Left renal pelvis (tissue), 4 donors: ENCODE data around the gene GPR132. TPM values are rescaled to one million over a fixed set of nuclear protein-coding genes. Genes with fewer than 3 reads are reported as not detected.

Experiments
- DNase-seq, 4 donors: peaks; one replicate each; pipeline ENCODE4 v3.0.0-alpha.2; 2013; ENCODE audit warnings: low read depth in 4 of 4, low spot score in 3 of 4
- polyA plus RNA-seq, 4 donors: library from polyadenylated mRNA; unstranded; fragments of 120-200 nt; gene quantifications; one replicate each; pipeline ENCODE4 v1.2.1, GENCODE V29; 2013; ENCODE audit not compliant: insufficient read length in 4 of 4

GPR132 gene
- polyA plus RNA-seq, 4 donors = 0.24 to 1.1 (median 0.50) TPM

- DNase-seq = no peak
These were observed 41.3 kb downstream of the GPR132 start for GRCh38 chr14:105023791-105024480.

DNA sequence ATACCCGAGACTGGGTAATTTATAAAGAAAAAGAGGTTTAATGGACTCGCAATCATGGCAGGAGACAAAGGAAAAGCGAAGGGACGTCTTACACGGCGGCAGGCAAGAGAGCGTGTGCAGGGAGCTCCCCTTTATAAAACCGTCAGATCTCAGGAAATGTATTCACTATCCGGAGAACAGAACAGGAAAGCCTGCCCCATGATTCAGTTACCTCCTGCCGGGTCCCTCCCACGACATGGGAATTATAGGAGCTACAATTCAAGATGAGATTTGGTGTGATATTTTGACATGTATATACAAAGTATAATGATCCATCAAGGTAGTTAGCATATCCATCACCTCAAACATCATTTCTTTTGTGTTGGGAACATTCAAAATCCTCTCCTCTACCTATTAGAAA, 42.1 kb downstream of the GPR132 start:
- DNase-seq = no peak

DNA sequence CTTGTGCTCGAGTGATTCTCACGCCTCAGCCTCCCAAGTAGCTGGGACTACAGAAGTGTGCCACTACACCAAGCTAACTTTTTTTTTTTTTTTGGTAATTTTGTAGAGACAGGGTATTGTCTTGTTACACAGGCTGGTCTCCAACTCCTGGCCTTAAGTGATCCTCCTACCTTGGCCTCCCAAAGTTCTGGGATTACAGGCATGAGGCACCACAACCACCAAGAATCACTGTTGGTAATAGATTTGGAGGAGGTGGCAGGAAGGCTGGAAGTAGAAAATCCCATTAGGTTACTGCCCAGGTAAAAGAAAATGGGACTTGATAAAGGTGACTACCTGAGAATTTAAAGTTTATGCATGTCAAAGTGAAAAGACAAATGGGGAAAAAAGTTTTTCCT, 43.0 kb downstream of the GPR132 start:
- DNase-seq = no peak

DNA sequence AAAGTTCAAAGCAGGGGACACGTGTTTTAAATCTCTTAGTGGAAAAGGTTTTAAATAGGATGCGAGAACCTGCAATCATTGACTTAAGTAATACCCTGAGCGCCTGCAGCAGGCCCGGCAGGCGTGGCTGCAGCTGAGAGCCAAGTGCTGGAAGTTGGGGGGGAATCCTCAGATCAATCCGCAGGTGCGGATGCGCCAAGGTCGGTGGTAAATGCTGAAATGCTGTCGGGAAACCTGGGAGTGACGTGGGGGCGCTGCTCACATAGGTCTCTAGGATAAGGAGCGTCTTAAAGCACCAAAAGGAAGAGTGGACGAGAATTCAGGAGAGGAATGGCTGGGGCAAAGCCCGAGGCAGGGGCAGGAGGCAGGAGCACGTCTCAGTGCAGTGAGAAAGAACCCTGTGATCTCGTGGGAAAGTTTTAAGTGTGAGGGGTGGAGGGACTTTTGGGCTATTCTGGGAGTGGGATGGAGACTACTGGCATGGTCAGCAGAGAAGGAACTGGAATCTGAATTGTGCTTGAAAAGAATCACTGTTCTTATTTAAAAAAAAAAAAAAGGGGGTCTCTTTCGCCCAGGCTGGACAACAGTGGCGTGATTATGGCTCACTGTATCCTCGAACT, 43.5 kb downstream of the GPR132 start:
- peak in 1 of 4 donors; percentile 42 for DNase-seq

DNA sequence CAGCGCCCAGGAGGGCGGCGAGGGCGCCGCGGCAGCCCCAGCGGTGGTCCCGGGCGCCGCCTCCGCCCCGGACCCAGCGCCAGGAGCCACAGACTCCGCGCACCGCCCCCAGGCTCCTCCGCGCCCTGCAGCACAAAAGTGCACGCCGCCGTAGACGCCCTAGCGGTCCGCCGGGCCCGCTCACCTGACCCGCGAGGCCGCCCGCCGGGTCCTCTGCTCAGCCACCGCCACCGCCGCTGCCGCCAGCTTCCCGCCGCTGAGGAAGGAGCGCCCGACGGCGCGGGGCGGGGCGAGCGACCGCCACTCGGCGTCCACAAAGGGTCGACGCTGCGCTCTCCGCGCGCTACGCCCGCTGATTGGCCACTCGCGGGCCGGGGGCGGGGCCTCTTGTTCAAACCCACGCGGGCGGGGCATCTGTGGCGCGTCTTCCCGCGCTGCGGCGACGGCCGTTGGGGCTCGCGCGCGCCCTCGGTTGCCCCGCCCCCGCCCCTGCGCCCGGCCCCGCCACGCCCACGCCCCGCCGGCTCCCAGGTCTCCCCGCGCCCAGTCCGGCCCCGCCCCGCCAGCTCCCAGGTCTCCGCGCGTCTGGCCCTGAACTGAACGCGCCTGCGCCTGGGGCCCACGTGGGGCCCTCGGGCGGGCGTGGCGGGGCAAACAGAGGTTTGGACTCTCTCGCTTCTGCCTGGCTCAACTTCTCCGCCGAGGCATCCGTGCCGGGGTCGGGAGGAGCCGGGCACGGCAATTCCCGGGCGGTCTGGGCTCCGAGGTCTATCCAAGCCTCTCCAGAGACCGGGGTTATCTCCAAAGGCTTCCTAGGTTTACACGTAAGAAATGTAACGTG, 44.2 kb downstream of the GPR132 start, which contains the start of gene CDCA4:
CDCA4 (minus strand) TSS at position 269 of the 841 bp plus-strand sequence. CDS start 9,154 bp downstream, outside the sequence.
- DNase-seq = peak; percentile 85 to 94 (median 93)

DNA sequence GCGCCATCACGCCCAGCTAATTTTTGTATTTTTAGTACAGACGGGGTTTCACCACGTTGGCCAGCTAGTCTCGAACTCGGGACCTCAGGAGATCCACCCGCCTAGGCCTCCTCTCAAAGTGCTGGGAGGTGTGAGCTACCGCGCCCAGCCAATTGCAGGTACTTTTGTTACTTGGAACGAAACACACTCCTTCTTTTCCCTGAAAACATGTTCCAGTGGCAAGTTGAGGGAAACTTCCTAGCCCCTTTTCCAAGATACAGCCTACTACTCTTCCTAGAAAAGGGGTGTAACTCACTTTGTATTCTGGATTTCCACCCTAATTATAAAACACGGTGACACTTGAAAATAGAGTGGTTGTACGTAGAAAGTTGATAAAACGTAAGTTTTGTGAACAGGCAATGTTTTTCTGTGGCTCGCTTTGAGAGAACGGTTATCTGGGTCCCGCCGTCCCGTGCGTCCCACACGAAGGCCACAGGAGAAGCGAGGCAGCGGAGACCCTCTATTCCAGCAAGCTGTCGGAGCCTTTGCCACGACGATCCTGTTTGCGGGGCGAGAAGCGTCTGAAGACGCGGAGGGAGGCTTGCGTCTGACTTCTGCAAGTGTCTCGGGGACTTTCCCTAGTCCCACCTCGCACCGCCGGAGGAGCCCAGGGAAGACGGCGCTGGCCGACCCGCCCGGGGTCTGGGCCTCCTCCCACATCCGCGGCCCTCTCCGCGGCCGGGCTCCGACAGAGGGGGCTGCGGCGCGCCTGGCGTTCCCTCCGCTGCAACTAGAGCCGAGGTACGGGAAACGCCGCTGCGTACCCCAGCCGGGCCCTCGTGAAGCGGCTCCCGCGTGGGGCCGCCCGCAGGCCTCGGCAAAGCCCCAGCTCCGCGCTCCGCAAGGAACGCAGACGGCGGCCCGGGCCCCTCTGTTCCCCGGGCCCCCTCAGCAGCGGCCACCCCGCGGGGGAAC, 45.1 kb downstream of the GPR132 start:
- DNase-seq = no peak

- DNase-seq = no peak
These were observed 46.8 kb downstream of the GPR132 start for GRCh38 chr14:105018414-105018813.

GRCh38 chr14:105015905-105016304, 49.3 kb downstream of the GPR132 start:
- DNase-seq = no peak

GRCh38 chr14:105015242-105015641, 50.0 kb downstream of the GPR132 start:
- no peak for DNase-seq

DNA sequence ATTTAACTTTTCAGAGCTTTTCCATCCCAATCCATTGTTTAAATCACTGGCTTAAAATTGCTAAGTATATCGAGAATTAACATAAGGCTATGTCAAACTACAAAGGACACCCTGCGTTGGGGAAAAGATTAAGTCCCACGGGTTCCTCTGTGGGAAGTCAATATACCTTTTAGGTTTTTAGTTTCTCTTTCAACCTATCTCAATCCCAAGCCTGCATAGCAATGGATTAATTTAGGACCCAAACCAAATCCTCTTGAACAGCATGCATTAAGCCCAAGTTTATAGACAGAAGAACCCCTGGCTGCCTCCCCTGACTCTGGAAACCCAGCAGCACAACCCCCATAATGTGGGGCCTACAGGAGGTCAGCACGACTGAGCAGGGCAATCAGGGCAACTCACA, 50.6 kb downstream of the GPR132 start:
- no peak for DNase-seq

DNA sequence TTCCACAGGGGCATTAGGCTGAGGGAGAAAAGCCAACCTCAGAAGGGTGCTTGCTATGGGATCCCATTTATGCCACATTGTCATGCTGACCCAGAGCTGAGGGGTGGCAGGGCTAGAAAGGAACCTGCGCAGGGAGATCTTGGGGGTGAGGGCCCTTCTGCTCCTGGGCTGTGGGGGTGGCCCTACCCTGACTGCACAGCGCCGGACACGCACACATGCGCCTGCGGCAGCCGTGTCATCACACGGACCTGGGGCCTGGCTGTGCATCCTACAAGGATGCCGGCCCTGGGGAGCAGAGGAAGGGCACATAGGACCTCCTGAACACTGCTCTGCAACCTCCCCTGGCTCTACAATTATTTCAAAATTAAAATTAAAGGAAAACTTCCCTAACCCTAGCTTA, 51.2 kb downstream of the GPR132 start:
- DNase-seq = no peak

- no peak for DNase-seq
These were observed 52.0 kb downstream of the GPR132 start for GRCh38 chr14:105013150-105013785.

GRCh38 chr14:105012171-105012985, 52.9 kb downstream of the GPR132 start:
- DNase-seq = no peak

DNA sequence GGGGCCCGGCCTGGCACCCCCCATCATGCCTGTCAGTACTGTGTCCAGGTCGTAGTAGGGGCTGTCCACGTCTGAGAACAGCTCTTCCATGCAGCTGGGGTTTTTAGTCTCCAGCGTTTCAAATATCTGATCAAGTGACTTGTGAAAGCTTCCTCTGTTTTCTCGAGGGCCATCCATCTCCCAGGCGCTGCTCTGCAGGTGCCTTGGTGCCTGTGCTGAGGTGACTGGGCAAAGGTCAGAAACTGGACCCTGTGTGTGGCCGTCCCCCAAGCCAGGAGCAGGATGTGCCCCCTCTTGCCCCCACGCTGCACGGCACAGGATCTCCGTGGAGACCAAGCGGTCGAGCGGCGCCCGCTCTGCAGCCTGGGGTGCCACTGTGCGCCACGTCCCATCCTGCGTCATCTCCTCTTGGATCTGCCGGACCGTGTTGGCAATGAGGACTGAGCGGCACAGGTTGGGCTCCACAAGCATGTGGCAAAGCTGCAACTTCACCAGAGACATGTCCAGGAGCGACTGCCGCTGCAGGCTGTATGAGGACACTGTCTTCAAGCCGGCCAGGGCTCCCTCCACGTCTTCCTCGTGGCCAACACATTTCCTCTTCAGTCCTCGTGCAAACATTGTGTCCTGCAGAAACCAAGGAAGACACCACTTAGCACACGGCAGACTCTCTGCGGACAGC, 53.8 kb downstream of the GPR132 start:
- no peak for DNase-seq

DNA sequence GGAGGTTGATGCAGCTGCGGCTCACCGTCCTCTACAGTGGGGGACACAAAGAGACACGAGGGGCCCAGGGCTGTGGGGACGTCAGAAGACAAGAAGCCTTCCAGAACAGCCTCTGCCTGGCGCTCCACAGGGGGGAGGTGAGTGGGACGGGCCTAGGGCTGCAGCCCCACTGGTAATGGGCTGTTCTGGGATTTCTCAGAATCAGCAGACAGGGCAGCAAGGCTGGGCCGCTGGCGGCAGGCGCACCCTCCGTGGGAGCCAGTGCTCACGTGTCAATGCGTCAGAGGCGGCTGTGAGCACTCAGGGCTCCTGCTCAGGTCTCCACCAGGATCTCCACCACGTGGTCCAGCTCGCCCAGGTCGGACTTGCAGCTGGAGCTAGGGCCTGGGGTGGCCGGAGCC, 54.3 kb downstream of the GPR132 start:
- no peak for DNase-seq

- no peak for DNase-seq
These were observed 55.1 kb downstream of the GPR132 start for GRCh38 chr14:105010106-105010505.

DNA sequence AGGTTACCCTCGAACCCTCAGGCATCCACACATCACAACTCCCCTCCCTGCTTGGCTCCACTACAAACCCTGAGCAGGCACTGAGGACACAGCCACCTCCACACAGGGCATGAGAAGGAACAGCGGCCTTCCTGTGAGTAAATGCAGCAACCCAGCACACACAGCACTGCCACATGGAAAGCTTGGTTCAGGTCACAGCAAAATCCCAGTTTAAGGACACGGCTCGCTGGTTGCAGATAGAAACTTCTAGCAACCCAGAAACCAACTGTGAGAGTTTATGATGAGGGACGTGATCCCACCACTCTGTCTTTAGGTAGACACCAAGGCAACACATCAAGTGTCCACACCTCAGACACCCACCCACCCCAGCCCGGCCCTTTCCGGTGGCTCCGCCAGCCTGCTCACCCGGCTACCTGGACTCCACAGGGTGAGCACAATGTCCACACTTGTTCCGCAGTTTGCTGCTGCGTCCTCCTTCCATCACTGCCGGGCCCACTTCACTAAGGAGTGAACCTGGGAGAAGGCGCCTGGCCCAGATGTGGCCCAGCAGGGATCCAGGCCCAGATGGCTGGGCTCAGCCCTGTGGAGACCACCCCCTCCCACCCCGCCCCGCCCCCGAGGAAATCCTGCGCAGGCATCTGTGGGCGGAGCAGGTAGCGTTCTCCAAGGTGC, 57.5 kb downstream of the GPR132 start:
- no peak for DNase-seq
